Activated CD4-positive, alpha-beta T cell treated with anti-CD3 and anti-CD28 coated beads for 1 hour (primary cell): Measurements from ENCODE around the gene S100A10.
A peak's percentile ranks its signal among the peaks of the same experiment; 100 is the strongest.

Experiments
- DNase-seq: peaks from one replicate; pipeline ENCODE4 v3.0.0-alpha.2; 2020

Gene S100A10, protein sequence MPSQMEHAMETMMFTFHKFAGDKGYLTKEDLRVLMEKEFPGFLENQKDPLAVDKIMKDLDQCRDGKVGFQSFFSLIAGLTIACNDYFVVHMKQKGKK

DNA sequence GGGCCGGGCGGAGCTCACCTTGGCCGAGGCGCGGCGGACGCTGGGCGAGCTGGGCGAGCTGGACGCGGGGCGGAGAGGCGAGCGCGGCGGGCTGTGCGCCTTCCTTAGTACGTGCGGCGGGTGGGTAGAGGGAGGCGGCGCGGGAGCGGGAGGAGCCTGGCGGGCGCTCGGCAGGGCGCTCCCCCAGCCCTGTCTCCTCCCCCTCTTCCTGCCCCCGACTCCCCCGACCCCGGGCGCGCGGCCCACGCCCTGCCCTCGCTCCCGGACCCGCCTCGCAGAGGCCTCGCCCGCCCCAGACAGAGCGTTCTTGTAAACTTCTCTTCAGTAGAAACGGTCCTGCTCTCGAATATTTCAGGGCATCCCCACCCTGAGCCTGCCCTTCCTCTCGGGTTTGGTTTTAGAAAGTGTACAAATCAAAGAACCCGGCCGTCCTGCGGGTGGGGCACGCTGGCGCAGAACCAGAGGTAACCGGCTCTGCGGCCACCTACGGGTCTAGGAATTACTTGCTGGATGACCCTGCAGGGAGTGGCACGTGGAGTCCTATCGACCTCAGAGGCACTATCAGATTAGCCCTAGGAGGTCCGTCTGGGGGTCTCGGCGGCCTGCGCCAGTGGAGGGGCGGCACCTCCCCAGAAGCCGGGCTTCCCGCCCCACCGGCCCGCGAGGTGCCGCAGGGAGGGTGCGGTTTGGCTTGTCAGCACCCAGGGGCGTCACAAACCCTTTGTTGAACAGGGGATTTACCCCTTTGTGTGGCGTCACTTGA, at the start of gene S100A10:
S100A10 (minus strand) TSS at position 126 of the 763 bp plus-strand sequence. CDS start 7,629 bp downstream, outside the sequence.
- DNase-seq = peak; percentile 64

DNA sequence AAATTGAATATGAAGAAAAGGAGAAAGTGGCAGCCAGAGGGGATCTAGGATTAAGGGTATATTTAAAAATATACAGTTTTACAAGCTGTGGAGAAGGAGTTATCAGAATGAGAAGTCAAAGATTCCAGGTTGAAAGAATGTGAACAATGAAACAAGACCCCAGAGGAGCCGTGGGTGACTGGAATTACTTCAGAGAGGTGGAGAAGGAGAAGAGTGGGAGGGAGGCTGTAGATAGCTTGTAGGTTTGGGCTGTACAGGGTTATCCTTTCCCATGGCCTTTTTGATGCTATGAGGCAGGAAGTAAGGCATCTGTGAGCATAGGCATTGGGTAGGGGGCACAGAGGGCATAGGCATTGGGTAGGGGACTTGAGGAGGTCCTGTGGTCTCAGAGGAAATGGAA, 48.4 kb upstream of the S100A10 start:
- DNase-seq = no peak

DNA sequence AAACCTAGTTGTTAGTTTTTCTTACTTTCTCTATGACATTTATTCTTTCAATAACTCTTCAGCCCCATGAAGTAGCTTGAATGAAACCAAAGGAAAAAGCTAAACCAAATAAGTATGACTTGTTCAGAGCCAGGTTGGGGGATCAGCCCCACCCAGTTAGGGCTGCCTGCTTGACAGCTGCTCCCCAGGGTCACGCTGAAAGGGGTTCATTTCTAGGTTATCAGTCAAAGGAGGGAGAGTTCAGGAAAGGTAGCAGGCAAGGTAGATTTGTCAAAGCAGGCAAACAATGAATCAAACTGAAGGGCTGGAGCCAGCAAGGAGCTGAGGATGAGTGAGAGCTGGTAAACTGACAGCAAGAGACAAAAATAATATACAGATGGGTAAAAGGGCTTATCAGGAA, 46.2 kb upstream of the S100A10 start:
- no peak for DNase-seq

DNA sequence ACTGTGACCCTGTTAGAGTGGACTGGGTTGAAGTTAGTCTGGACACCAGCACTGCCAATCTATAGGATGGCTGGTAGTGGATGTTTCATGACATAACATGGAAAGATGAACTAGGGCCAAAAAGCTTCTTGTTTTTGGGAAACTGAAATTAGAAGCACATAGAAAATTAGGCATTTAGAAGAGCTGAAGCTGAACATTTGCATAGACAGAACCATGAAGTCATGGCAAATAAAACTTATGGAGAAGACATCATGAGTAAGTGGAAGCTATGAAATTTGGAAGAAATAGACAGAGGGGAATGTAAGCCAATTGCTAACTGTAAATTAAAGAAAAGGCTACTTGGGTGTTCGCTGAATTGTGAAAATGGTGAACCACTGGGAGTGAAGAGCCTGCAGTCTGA, 45.8 kb upstream of the S100A10 start:
- DNase-seq = no peak

DNA sequence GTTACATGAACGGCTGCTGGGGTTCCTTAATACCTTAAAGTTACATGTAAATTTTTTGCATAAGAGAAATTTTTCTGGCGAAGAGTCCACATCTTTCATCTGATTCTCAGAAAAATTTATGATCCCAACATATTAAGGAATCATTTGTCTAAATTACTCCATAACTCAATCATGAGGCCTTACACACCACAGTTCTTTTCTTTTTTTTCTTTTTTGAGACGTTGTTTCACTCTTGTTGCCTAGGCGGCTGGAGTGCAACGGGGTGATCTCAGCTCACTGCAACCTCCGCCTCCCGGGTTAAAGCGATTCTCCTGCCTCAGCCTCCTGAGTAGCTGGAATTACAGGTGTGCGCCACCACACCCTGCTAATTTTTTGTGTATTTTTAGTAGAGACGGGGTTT, 45.2 kb upstream of the S100A10 start:
- no peak for DNase-seq

DNA sequence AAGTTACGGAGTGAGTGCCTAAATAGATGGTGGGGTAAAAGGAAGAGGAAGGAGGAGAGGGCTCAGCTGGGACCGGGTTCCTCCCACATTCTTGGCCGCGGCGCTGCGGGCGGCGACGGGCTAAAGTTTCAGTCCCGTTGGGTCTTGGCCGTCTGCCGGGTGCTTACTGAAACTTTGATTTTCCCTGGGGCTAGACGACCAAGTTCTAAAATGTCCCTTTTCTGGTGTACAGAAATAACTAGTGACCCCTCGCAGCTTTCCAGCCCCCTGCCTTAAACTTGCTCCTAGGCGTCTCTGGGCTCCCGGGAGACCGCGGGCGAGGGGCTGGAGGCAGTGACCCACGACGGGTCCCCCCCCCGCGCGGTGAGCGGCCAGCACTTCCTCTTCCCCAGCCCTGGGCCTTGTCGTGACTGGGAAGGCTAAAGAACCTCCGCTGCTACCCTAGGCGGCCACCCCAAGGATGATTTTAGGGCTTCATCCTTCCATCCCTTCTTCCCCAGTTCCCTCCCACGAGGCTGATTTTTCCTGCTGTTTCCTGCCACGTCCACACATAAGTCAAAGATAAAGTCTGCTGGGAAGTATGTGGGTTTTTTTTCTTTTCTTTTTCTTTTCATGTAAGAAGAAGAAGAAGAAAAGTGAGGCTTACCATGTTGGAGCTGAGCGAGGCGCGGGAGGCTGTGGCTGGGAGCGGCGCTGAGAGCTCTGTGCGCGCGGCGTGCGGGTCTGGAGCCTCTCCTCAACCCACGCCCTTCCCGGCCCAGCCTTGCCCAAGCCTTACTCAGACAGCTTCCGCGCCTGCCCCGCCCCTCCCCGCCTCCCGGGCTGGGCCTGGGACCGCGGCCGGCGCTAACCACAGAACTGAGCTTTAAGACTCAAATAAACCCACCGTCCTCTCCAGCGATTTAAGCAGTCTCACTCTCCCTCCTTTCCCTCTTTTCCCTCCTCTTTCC, 42.9 kb upstream of the S100A10 start, which contains the start of gene S100A11:
S100A11 (minus strand) TSS at position 738 of the 950 bp plus-strand sequence; CDS start at position 649, 89 bp downstream.
- peak; percentile 48 for DNase-seq

DNA sequence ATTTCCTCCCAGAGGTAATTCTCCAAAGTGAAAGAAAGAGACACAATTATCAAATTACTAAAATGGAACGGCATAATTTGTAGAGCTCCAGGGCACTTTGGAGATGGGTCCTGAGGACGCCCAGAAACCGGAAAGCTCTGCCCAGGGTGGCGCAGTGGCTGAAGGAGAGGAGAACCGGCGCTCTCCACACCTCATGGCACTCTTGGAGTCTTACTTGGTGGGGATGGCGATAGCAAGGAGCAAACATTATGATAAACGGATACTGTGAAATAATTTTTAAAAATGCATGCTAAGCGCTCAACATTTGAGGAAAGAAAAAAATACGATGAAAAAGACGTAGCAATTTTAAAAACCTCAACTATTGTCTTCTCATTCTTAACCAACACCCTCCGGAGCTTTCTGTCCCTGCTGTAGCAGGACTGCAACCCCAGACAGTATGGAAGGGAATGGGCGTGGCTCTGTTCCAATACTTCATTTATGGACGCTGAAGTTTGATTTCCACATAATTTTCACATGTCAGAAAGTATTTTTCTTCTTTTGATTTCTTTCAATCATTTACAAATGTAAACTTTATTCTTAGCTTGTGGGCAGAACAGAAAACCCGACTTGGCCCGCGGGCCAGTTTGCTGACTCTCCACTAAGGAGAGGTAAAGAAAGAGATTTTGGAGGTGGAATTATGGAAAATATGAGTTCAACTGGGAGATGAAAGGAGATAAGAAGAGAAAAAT, 42.0 kb upstream of the S100A10 start:
- no peak for DNase-seq

DNA sequence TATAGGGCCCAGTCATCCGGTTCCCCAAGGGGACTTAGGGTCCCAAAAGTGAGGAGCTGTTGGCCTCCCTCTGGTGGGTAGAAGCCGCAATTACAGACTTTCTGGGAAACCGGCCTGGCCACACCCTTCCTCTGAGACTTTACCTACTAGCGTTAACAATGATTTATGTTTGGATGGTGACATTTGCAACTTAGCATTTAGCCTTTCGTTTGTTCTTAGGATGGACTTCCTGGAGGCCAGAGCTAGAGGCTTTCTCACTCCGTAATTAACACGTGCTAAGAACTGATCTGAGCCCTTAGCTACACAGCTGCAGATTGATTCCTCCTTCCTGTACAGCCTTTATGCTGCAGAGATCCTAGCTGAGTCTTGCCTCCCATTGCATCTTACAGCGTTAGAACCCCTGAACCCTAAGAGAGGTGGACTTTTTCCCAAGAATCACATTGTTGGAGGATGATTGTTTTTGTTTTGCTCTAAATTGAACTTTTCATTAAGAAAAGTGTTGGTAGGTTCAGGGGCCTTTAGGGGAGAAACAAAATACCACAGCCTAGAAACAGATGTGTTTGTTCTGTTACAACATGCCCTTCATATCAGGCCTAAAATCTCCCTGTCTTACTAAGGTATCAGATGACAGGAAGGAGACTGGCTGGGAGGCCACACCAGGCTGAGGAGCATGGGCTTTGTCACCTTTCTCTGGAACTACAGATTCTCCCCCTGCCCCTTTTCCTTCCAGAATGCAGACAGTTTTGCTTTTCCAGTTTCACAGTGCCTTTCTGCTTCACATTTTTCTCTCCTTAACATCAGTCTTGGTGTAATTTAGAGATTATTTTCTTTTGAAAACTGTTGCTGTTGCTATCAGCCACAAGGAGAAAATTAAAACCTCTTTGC, 41.2 kb upstream of the S100A10 start:
- DNase-seq = peak; percentile 48

DNA sequence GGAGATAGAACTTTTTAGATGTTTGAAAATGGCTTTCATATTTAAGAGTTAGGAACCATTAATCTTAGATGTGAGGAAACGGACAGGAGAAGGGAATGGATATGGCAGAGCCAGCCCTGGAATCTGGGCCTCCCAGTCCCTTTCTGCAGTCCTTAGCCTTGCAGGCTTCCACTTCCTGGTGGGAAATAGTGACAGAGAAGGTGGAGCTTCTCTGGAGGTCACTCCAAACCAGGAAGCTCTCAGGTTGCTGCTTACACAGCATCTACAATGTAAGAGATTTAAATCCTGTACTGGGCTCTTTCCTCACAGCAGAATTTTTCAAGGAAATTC, 40.6 kb upstream of the S100A10 start:
- DNase-seq = no peak

DNA sequence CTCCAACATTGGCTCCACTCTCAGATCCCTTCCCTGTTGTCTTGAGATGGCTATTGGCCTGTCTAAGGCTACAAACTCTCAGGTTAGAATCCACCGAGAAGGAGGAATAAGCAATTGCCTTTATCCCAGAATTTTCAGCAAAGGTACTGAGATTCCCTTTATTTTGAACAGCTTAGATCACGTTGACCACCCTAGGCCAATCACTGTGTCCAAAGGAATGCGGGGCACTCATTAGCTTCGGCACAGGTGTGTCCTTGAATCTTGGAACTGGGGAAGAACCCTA, 36.2 kb upstream of the S100A10 start:
- DNase-seq = no peak

DNA sequence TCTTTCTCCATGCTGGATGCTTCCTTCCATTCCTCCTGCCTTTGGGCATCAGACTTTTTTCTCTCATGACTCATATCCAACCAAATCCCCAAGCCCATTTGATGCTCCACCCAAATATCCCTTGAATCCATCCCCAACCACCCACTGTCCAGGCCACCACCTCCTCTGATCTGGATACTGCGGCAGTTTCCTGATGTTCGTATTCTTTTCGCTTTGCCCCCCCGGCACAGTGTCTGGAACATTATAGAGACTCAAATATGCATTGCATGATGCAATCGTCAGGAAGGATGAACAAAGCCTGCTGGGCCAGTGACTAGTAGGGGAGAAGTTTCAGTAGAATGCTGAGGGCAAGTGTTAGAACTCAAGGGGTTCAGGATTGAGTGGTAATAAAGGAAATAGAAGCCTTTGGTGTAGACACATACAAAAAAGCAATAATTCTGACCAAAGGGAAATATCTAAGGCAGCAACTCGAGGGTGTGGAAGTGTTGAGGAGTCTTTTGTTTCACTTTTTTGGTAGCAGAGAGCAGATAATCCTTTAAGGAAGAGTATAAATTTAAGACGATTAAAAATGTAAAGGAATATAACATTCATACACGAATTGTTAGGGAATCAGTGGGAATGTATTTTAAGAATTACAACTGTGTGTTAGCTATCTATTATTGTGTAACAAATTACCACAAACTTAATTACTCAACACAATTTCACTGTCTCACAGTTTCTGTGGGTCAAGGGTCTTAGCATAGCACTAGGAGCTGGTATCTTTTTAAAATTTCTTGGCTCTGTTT, 35.7 kb upstream of the S100A10 start:
- no peak for DNase-seq

DNA sequence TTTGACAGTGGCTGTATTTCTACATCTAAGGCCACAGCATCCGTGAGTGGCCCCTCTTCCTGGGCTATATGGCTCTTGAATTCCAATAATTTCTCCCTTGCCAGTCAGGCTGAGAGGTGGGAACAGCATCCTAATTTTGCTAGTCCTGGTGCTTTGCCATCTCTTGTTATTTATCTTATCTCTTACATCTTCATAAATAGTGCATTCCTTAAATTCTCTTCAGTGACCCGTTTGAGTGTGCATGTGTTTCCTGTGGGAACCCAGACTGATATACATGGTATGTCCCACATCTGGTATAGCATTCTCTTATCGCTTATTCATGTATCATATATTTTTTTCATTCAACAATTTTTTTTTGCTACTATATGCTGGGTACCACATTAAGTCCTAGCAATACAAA, 33.2 kb upstream of the S100A10 start:
- no peak for DNase-seq

DNA sequence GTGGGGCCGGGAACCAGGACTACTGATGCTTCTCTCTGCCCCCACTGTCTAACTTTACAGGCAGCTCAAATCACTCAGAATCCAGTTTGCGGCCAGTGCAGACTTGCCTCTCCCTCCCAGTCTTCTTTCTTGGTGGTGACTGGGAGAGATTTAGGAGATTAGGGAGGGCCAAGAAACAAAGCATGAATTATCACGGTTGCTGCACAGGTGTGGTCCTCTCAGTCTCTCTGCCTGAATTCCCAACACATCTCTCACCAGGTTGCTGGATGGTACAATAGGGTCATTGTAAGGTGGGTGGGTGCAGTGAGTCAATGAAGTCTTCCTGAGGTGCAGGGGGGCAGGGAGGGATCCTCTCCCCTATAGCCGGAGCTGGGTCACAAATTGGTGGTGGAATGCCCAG, 30.6 kb upstream of the S100A10 start:
- DNase-seq = no peak

DNA sequence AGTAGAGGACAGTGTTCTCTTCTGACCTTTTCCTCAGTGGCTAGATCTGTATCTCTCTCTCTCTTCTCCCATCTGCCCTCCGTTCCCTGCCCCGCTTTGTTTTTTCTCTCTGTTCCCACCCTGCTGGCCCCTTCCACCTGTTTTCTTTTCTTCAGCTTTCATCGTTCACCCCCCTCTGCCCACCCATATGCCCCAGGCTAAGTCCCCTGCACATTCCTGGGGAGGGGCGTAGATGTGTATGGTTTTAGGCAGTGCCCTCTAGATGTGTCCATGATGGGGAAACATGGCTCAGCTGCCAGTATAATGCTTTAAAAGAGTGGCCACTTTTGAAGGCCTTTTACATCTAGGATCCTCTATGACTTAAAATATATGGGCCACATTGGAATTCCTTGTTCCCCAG, 29.6 kb upstream of the S100A10 start:
- DNase-seq = no peak

DNA sequence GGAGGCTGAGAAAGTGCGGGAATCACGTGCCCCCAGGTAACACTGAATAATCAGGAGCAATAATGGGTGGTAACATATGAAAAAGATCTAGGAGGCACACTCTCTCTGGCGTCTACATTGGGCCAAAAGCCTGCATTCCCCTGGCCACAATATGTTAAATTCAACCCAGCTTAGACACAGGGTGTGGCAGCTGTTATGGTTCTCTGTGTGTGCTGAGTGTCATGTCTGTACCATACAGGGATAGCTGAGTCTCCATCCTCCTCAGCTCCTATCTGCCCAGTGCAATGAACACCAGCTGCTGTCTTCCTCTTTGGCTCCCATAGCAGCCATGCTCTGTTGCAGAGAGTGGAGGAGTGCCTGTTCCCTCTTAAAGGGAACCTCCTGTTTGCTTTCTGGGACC, 28.8 kb upstream of the S100A10 start:
- DNase-seq = no peak

DNA sequence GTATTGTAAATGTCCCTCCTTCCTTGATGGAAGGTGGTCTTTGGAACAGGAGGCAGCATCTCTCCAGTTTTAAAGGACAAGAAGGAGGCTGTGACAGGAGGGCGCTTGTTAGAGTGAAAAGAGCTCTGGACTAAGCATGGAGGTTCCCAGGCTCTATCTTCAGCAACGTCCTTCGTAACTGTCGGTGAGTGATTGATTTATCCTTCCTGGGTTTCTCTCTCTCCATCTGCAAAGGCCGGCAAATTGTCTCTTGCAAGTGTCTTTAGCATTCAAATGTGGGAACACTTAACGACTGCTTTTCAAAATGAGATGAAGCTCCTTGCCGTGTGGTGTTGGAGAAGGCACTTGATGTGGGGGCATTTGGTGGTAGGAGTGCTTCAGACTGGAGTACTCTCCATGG, 27.9 kb upstream of the S100A10 start:
- no peak for DNase-seq

DNA sequence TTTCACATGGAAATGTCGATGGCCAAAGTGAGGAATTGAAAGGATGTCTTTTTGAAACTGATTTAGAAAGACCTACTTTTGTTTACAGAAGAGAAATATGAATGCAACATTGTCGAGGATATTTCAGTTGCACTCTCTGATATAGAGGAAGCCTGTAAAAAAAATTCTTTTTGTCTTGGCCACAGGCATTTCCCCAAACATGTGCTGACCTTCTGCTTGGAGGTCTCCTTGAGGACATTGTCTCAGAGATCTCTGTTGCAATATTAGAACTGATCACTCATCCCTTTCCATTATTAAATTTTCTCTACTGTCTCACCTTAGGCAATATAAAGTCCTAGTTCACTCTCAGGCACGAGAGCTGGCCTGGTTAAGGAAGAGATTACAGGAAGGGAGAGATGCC, 27.2 kb upstream of the S100A10 start:
- DNase-seq = no peak

DNA sequence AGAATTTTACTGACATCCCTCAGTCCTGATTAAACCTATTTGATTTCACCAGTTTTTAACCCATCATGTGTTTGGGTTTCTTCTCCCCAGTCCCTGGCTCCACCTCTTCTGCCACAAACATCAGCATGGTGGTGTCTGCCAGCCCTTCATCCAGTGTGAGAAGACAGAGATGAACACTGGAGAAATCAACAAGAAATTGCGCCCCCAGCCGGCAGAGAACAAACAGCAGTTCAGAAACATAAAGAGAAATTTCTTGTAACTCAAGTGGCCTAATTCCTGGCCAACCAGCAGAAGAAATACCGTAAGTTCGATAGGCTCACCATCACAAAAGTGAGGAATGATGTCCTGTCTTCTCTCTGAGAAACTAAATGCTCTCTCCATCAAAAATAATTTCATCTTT, 24.9 kb upstream of the S100A10 start:
- DNase-seq = no peak

DNA sequence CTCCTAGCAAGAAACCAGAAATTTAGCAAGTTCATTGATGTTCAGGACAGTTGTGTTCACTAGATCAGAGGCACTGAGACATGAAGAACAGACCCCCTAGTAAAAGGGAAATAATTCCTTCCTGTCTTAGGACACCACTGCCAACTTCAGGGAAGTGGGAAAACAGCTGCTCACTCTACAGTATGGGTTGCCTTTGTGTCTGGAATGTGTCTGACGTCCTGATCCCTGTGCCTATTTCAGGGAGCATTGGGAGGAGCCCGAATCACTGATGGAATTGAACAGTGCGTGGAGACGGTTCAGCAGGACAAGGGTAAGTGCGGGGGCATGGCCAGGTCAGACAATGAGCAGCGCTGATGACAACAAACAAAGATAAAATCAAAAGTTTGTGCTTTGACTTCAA, 22.1 kb upstream of the S100A10 start:
- no peak for DNase-seq

DNA sequence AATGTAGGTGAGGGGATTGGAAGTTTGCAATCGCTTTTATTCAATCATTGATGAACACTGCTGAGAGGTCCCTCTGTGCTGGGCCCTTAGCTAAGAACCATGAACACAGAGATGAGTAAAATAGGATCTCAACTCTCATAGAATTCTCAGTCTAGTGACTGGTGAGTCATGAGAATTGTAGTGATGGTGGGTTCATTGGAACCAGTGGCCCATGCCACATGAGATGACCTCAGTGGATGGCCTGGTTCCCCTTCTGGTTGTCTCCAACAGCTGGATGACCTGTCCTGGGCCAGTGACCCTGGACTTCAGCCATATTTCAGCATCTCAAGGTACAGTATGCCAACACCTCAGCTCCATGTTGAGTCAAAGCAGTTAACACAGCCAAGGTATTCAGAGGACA, 21.3 kb upstream of the S100A10 start:
- DNase-seq = no peak

DNA sequence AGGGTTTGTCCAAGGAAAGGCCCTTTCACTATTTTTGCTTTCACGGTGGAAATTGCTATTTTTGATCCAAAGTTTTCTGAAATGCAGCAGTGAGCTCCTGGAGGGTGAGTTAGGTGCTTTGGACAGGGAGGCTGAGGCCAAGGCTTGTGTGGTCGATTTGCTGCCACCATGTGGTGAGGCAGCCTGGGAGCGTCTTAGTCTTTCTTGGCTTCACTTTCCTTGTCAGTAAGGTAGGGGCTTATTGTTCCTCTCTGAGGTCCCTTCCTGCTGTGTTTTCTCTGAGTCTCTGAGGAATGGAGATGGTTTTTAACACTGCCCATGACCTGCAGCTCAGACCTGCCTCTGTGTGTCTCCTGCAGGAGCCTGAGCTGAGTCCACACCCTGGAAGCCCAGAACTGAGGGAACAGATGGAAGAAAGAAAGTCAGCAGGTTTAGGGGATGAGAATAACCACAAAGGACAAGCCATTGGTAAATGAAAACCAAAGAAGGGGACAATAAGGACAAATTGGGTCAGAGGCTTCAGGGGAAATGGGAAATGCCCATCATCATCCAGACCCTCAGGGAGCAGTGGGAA, 20.1 kb upstream of the S100A10 start:
- DNase-seq = no peak
